ENCODE data around the gene CWF19L1.

Gene CWF19L1

GRCh38 chr10:100254191-100254590 lies 13.2 kb downstream of the CWF19L1 start (continued):
- TF ChIP-seq TSHZ2 (CRISPR knock-in tag; IDR thresholded peaks at IDR 0.05) (no peak), RARB (CRISPR knock-in tag; IDR thresholded peaks at IDR 0.05) (no peak), ESRRG (CRISPR knock-in tag; IDR thresholded peaks at IDR 0.05) (no peak), ZC3H10 (CRISPR knock-in tag; IDR thresholded peaks at IDR 0.05) (no peak)

- no peak for ATAC-seq
- TF ChIP-seq ESRRG (CRISPR knock-in tag; IDR thresholded peaks at IDR 0.05) (no peak), CSDC2 (CRISPR knock-in tag; IDR thresholded peaks at IDR 0.05) (no peak), TSHZ2 (CRISPR knock-in tag; IDR thresholded peaks at IDR 0.05) (no peak), ZFP3 (CRISPR knock-in tag; IDR thresholded peaks at IDR 0.05) (no peak), RARB (CRISPR knock-in tag; IDR thresholded peaks at IDR 0.05) (no peak), ARNTL (CRISPR knock-in tag; IDR thresholded peaks at IDR 0.05; ENCODE audit: borderline replicate concordance, low read depth) (no peak), PATZ1 (CRISPR knock-in tag; IDR thresholded peaks at IDR 0.05; ENCODE audit: borderline replicate concordance) (no peak), ZNF565 (CRISPR knock-in tag; conservative IDR thresholded peaks at IDR 0.05; ENCODE audit: low read depth) (no peak), PPARA (CRISPR knock-in tag; IDR thresholded peaks at IDR 0.05; ENCODE audit: borderline replicate concordance) (no peak), CREB5 (CRISPR knock-in tag; IDR thresholded peaks at IDR 0.05; ENCODE audit: low read depth) (no peak), ZFP30 (CRISPR knock-in tag; IDR thresholded peaks at IDR 0.05) (no peak), ZNF70 (CRISPR knock-in tag; IDR thresholded peaks at IDR 0.05) (no peak), TOX (CRISPR knock-in tag; IDR thresholded peaks at IDR 0.05; ENCODE audit: borderline replicate concordance) (no peak), CSRNP3 (CRISPR knock-in tag; IDR thresholded peaks at IDR 0.05) (no peak), BACH2 (CRISPR knock-in tag; IDR thresholded peaks at IDR 0.05; ENCODE audit: borderline replicate concordance) (no peak), ZNF8 (CRISPR knock-in tag; IDR thresholded peaks at IDR 0.05) (no peak), ISL1 (CRISPR knock-in tag; IDR thresholded peaks at IDR 0.05) (no peak)
Measured at GRCh38 chr10:100253041-100253440, 14.4 kb downstream of the CWF19L1 start.

GRCh38 chr10:100248820-100249219 lies 18.6 kb downstream of the CWF19L1 start:
- no peak for TF ChIP-seq TOX (CRISPR knock-in tag; IDR thresholded peaks at IDR 0.05; ENCODE audit: borderline replicate concordance)
- no peak for TF ChIP-seq ZNF70 (CRISPR knock-in tag; IDR thresholded peaks at IDR 0.05)
- no peak for TF ChIP-seq POU6F1 (CRISPR knock-in tag; IDR thresholded peaks at IDR 0.05; ENCODE audit: borderline replicate concordance, low read depth)
- TF ChIP-seq CSDC2 (CRISPR knock-in tag; IDR thresholded peaks at IDR 0.05) = no peak
- no peak for TF ChIP-seq ARNTL (CRISPR knock-in tag; IDR thresholded peaks at IDR 0.05; ENCODE audit: borderline replicate concordance, low read depth)
- no peak for TF ChIP-seq BACH2 (CRISPR knock-in tag; IDR thresholded peaks at IDR 0.05; ENCODE audit: borderline replicate concordance)
- no peak for ATAC-seq
